Upper lobe of right lung (tissue), 1 donor: ENCODE results near the gene TMEM259. TPM values are rescaled to one million over a fixed set of nuclear protein-coding genes. Genes with fewer than 3 reads are reported as not detected.

ENCODE experiments used
- ATAC-seq: fragments of 200-7000 bp; cut with Tn5 transposase; one replicate; pipeline ENCODE4 v1.9.1; 2020; ENCODE audit warnings: mild to moderate bottlenecking, moderate library complexity
- DNase-seq: peaks from one replicate; pipeline ENCODE4 v3.0.0-alpha.2; 2020
- H3K27ac ChIP-seq: fragments of 200-600 bp; one replicate; pipeline ENCODE4 v1.8.0; 2022
- H3K27me3 ChIP-seq: fragments of 200-600 bp; one replicate; pipeline ENCODE4 v1.8.0; 2022; ENCODE audit warnings: mild to moderate bottlenecking
- H3K36me3 ChIP-seq: fragments of 200-600 bp; one replicate; pipeline ENCODE4 v1.8.0; 2022
- H3K4me1 ChIP-seq: fragments of 200-600 bp; one replicate; pipeline ENCODE4 v1.8.0; 2022
- H3K4me3 ChIP-seq: fragments of 200-600 bp; one replicate; pipeline ENCODE4 v1.8.0; 2022; ENCODE audit warnings: mild to moderate bottlenecking
- H3K9me3 ChIP-seq: fragments of 200-600 bp; one replicate; pipeline ENCODE4 v1.8.0; 2022
- CTCF ChIP-seq: fragments of 200-600 bp; IDR thresholded peaks from one replicate; pipeline ENCODE4 v1.8.0; 2022; ENCODE audit warnings: antibody characterized with exemption
- intact Hi-C: fragments of 100-400 bp; cut with DNase I; formaldehyde crosslinking; loops from one replicate; pipeline ENCODE4 v1.11.0; 2022
- total RNA-seq: library from RNA; stranded (reverse); fragmentation: NEBNext Ultra II Directional; extraction: Animal tissue kit (Norgen Biotek cat#: 25700); gene quantifications from one replicate; pipeline ENCODE4 v1.2.1, GENCODE V29; 2021
- donor health status: DM: no; HTN: yes; CAD: no; lungs with severe emphysema.

Gene TMEM259
- total RNA-seq, 1 donor from 2014 or later, result 167 TPM

- ATAC-seq (no peak), DNase-seq (no peak)
- Histone ChIP-seq H3K9me3 (no peaks in the 10 kb centered on the region), H3K4me1 (peaks cover 20% of the 10 kb centered on the region), H3K27me3 (no peaks in the 10 kb centered on the region), H3K4me3 (no peak overlapping the region), H3K27ac (no peak overlapping the region), H3K36me3 (peaks cover 18% of the 10 kb centered on the region)
- TF ChIP-seq CTCF, result no peak
- intact Hi-C loops, result loop anchor here (10.0 kb wide), 1 partner anchor 221 kb away; no protein-coding TSS in a partner anchor
Observed at GRCh38 chr19:986083-986482, 34.8 kb downstream of the TMEM259 start.

DNA sequence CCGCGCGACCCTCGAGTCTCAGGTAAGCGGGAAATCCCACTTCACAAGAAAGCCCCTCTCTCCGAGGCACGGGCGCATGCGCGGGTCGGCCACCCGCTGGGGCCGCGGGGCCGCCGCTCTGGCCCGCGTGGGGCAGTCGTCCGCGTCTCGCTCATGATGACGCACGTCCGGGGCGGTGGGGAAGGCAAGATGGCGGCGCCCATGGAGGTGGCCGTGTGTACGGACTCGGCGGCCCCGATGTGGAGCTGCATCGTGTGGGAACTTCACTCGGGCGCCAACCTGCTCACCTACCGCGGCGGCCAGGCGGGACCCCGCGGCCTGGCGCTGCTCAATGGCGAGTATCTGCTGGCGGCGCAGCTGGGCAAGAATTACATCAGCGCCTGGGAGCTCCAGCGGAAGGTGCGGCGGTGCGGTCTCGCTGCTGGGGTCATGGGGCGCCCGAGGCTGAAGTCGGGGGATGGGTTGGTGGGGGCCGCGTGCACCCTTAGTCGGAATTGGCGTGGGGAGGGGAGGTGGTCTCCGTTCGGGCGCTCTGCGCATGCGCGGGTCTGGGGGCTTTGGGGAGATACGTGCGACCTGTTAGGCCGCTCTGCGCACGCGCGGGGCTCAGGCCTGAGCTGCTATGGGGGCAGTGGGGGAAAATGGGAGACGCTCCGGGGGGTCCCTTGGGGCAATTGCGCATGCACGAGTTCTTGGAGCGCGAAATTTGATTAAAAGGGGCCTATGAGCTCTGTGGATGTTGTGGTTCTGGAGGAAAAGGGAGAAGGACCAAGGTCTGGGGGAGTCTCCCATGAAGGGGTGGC lies 36.6 kb downstream of the TMEM259 start, which contains the start of gene WDR18:
WDR18 (plus strand) TSS at position 181 of the 803 bp plus-strand sequence; CDS start at position 190, 9 bp downstream.
- intact Hi-C loops, result loop anchor here (5.0 to 10.0 kb wide), 2 partner anchors 62 to 220 kb away; no protein-coding TSS in a partner anchor
- H3K4me3 ChIP-seq, result peak within 1 kb of the TSS; percentile 96
- TF ChIP-seq CTCF, result peak; percentile 23
- H3K36me3 ChIP-seq, result peaks cover 6% of the 10 kb centered on the region
- peak; percentile 94 for ATAC-seq
- H3K9me3 ChIP-seq, result no peaks in the 10 kb centered on the region
- peak; percentile 97 for DNase-seq
- peaks cover 20% of the 10 kb centered on the region for H3K4me1 ChIP-seq
- no peaks in the 10 kb centered on the region for H3K27me3 ChIP-seq
- H3K27ac ChIP-seq, result peak within 1 kb of the TSS; percentile 90

- Histone ChIP-seq H3K36me3 (peaks cover 6% of the 10 kb centered on the region), H3K27me3 (no peaks in the 10 kb centered on the region), H3K4me1 (peaks cover 20% of the 10 kb centered on the region), H3K9me3 (no peaks in the 10 kb centered on the region), H3K4me3 (peak overlapping the region; percentile 29), H3K27ac (peak overlapping the region; percentile 30)
- intact Hi-C loops, result loop anchor here (5.0 to 10.0 kb wide), 2 partner anchors 60 to 218 kb away; no protein-coding TSS in a partner anchor
- DNase-seq (peak; percentile 88), ATAC-seq (peak; percentile 91)
- TF ChIP-seq CTCF, result peak; percentile 90
Observed at GRCh38 chr19:982567-983170, 38.3 kb downstream of the TMEM259 start.

GRCh38 chr19:980133-980998 lies 40.6 kb downstream of the TMEM259 start:
- TF ChIP-seq CTCF, result no peak
- Histone ChIP-seq H3K27ac (no peak overlapping the region), H3K27me3 (no peaks in the 10 kb centered on the region), H3K4me1 (peaks cover 19% of the 10 kb centered on the region), H3K4me3 (no peak overlapping the region), H3K9me3 (no peaks in the 10 kb centered on the region), H3K36me3 (no peaks in the 10 kb centered on the region)
- no peak for DNase-seq
- no peak for ATAC-seq
- intact Hi-C loops, result loop anchor here (5.0 to 10.0 kb wide), 2 partner anchors 58 to 216 kb away; no protein-coding TSS in a partner anchor

- intact Hi-C loops, result no loop called here
- Histone ChIP-seq H3K27me3 (no peaks in the 10 kb centered on the region), H3K27ac (no peak overlapping the region), H3K36me3 (no peaks in the 10 kb centered on the region), H3K4me1 (peaks cover 11% of the 10 kb centered on the region), H3K4me3 (no peak overlapping the region), H3K9me3 (no peaks in the 10 kb centered on the region)
- TF ChIP-seq CTCF, result no peak
- DNase-seq, result no peak
- no peak for ATAC-seq
Observed at GRCh38 chr19:979318-979741, 41.6 kb downstream of the TMEM259 start.
